Astrocyte of the cerebellum (primary cell): ENCODE measurements around the gene TP63.

Source experiments
- DNase-seq: peaks from one replicate; pipeline ENCODE4 v3.0.0-alpha.2; 2011; ENCODE audit warnings: low read depth
- H3K4me3 ChIP-seq: 2 replicates; pipeline ENCODE4 v1.5.1; 2011; ENCODE audit warnings: mild to moderate bottlenecking, low read depth, low read length, moderate library complexity
- CTCF ChIP-seq: IDR thresholded peaks from 2 replicates; pipeline ENCODE4 v1.5.1; 2012; ENCODE audit warnings: low read length, low read depth, moderate library complexity, mild to moderate bottlenecking; ENCODE audit errors: missing control alignments
- in situ Hi-C: cut with HindIII; loops from 2 replicates; pipeline ENCODE4 v1.10.0; 2017; ENCODE audit warnings: low sequenced_read_pairs

Gene TP63

GRCh38 chr3:189632242-189632641, 1.1 kb downstream of the TP63 start:
- DNase-seq: no peak
- in situ Hi-C loops: no loop called here
- no peak for TF ChIP-seq CTCF
- no peak overlapping the region for H3K4me3 ChIP-seq

GRCh38 chr3:189635339-189635738, 4.2 kb downstream of the TP63 start:
- no peak for TF ChIP-seq CTCF
- in situ Hi-C loops: no loop called here
- H3K4me3 ChIP-seq: no peak overlapping the region
- DNase-seq: no peak

GRCh38 chr3:189636048-189636447, 4.9 kb downstream of the TP63 start:
- no peak for DNase-seq
- in situ Hi-C loops: no loop called here
- H3K4me3 ChIP-seq: no peak overlapping the region
- TF ChIP-seq CTCF: no peak

- DNase-seq: no peak
- in situ Hi-C loops: no loop called here
- no peak for TF ChIP-seq CTCF
- no peak overlapping the region for H3K4me3 ChIP-seq
These were observed 6.6 kb downstream of the TP63 start for GRCh38 chr3:189637750-189638149.

GRCh38 chr3:189638276-189639031, 7.3 kb downstream of the TP63 start:
- no peak overlapping the region for H3K4me3 ChIP-seq
- in situ Hi-C loops: no loop called here
- no peak for TF ChIP-seq CTCF
- no peak for DNase-seq

- no peak overlapping the region for H3K4me3 ChIP-seq
- no peak for DNase-seq
- in situ Hi-C loops: no loop called here
- no peak for TF ChIP-seq CTCF
These were observed 10.6 kb downstream of the TP63 start for GRCh38 chr3:189641776-189642175.
